AG09309 (cell line): Measurements from ENCODE around the gene GNG10.
A peak's percentile ranks its signal among the peaks of the same experiment; 100 is the strongest.

Source experiments
- DNase-seq: peaks from one replicate; pipeline ENCODE4 v3.0.0-alpha.2; 2010; ENCODE audit warnings: low read depth
- H3K4me3 ChIP-seq: 2 replicates; pipeline ENCODE4 v1.5.1; 2011; ENCODE audit warnings: mild to moderate bottlenecking, low read depth, low read length, moderate library complexity; ENCODE audit not compliant: control insufficient read depth
- TF ChIP-seq, protein P1 (sequence below): IDR thresholded peaks from 2 replicates; pipeline ENCODE4 v1.5.1; 2011; ENCODE audit warnings: mild to moderate bottlenecking, low read depth, low read length, inconsistent platforms; ENCODE audit not compliant: insufficient read depth, control insufficient read depth; ENCODE audit errors: missing control alignments

Gene GNG10

DNA sequence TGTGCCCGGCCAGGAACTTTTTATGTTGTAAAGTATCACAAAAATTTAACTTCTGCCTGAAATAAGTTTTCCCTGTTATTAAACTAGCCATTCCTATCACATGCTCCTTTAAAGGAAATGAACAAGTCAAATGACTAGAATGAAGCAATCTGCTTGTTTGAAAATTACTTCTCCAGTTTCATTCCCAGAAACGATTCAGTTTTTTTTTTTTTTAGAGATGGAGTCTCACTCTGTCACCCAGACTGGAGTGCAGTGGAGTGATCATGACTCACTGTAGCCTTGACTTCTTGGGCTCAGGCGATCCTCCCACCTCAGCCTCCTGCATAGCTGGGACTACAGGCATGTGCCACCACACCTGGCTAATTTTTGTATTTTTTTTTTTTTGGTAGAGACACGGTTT, 13.3 kb upstream of the GNG10 start:
- no peak for DNase-seq
- no peak overlapping the region for H3K4me3 ChIP-seq
- TF ChIP-seq, protein P1, sequence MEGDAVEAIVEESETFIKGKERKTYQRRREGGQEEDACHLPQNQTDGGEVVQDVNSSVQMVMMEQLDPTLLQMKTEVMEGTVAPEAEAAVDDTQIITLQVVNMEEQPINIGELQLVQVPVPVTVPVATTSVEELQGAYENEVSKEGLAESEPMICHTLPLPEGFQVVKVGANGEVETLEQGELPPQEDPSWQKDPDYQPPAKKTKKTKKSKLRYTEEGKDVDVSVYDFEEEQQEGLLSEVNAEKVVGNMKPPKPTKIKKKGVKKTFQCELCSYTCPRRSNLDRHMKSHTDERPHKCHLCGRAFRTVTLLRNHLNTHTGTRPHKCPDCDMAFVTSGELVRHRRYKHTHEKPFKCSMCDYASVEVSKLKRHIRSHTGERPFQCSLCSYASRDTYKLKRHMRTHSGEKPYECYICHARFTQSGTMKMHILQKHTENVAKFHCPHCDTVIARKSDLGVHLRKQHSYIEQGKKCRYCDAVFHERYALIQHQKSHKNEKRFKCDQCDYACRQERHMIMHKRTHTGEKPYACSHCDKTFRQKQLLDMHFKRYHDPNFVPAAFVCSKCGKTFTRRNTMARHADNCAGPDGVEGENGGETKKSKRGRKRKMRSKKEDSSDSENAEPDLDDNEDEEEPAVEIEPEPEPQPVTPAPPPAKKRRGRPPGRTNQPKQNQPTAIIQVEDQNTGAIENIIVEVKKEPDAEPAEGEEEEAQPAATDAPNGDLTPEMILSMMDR, result no peak

DNA sequence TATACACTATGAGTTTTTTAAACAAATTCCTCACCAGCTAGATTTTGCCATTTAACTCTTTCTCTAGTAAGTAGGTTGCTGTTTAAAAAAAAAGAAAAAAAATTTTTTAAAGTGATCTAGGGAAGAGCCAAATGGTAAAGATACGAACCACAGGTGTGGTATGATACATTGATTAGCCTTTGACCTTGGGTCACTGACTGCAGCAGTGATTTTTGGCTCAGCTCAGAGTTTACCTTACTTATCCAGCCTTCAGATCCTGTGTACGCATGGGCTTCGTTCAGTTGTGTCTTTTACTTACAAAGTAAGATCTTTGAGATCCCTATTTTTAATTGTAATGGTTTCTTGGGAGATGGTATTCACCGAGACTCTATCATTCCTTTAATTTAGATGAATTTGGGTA, 12.4 kb upstream of the GNG10 start:
- H3K4me3 ChIP-seq, result no peak overlapping the region
- TF ChIP-seq, protein P1, result no peak
- no peak for DNase-seq

DNA sequence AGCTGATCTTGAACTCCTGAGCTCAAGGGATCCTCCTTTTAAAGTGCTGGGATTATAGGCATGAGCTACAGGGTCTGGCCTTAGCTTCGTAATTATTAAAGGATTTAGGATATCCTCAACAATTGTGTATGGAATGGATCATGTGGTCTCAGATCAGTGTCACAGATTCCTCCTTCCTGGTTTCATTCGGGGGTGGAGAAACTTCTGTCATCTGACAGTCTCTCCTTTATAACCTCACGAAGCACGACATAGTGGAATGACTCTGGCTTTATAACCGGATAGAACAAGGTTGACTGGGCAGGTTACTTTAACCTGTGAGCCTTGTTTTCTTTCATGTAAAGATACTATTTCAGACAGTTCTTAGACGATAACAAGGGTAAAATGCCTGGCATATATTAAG, 4.4 kb upstream of the GNG10 start:
- DNase-seq, result no peak
- no peak overlapping the region for H3K4me3 ChIP-seq
- TF ChIP-seq, protein P1, result no peak

DNA sequence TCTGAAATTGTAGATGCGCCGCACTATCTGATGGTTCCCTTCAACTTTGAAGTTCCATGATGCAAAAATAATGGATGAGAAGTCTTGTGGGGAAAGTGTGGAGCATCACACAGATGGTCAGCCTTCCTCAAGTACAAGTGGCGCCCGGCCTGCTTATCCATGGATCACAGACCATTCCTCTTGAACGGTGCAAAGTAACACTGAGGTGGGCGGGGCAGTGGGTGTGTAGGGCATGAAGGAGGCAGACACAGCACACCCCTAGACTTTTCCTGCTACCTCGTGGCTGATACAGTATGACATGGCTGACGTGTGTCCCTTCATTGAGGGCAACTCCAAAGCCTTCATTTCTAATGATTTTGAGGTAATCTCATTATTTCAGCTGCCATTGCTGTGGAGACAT, 2.5 kb upstream of the GNG10 start:
- TF ChIP-seq, protein P1, result no peak
- DNase-seq, result no peak
- H3K4me3 ChIP-seq, result no peak overlapping the region

DNA sequence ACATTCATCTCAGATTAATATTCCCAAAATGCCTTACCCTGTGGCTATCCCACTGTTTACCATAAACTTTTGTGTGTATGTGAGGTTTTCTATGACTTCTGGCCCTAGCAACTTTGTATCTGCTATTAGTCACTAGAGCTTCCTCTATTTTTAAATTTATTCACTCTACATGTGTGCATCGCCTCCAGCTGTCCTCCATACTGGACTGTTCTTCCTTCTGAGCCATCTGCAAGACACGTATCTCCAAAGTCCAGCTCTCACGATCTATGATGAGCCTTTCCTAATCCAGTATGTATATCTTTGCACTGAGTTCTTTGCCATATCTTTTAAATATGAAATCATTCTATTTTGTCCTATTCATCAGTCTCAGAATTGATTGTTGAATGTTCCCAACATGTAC, 1.7 kb upstream of the GNG10 start:
- no peak for DNase-seq
- no peak overlapping the region for H3K4me3 ChIP-seq
- TF ChIP-seq, protein P1, result no peak

DNA sequence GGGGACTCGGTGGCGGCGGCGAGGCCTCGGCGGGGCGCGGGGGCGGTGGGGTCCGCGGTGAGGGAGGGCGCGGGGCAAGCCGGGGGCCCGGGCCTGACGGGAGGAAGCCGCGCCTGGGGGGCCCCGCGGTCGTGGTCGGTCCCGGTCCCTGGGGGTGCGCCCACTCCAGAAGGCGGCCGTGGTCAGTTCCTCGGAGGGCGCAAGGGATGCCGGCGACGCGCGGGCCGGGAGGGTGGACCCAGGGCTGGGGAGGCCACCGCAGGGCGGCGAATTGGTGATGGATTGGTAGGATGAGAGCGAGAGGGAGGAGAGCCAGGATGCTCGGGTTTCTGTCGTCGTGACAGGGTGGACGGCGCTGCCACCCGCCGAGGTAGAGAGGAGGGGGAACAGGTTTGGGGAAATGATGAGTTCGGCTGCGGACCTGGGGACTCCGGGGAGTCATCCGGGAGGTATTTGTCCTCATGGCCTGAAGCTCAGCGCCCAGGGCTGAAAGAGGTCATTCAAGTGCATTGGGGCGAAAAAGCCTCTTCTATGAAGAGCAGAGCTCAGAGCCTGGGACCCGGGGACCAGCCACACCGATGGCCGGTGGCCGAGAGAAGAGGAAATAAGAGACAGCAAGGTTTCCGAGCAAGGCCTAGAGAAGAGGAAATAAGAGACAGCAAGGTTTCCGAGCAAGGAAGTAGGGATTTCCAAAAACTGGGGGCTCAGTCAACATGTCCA, 557 bp downstream of the GNG10 start:
- H3K4me3 ChIP-seq, result peak overlapping the region; percentile 87
- no peak for DNase-seq
- TF ChIP-seq, protein P1, result no peak

DNA sequence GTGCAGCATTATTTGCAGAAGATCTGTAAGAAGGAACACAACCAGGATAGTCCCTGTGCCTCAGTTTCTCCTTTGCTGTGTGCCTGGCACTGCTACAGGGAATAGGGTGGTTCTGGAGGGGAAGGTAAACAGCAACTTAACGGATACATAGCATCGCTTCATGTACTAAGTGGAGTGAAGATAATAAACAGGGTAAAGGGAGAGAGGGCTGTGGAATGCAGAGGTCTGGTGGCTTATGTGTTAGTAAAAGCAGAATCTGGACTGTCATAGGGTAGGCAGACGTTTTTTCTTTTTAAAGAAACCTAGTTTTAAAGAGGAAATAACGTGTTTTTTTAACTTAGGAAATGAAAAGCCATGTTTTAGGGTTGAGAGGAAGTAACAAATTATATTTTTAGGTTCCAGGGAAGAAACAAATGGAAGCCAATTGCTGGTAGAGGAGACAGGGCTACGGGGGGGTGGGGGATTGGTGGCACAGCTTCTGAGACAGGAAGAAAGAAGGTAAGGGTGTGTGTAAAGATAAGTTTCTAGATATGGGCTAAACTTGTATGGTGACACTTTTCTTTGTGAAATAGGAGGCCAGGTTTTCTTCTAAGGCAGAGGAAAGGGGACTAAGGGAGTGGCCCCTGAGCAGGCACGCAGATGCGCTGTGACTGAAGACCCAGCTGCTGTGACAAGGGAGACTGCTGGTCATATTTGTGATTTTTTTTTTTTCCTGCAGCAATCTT, 1.3 kb downstream of the GNG10 start:
- peak overlapping the region; percentile 87 for H3K4me3 ChIP-seq
- DNase-seq, result no peak
- TF ChIP-seq, protein P1, result no peak
